ENCODE results near the gene C3orf20. TPM values are rescaled to one million over a fixed set of nuclear protein-coding genes. Genes with fewer than 3 reads are reported as not detected.

The C3orf20 gene
- total and polyA plus RNA-seq, 2 of the 4 experiments (the other 2 are of a cell fraction): not detected

DNA sequence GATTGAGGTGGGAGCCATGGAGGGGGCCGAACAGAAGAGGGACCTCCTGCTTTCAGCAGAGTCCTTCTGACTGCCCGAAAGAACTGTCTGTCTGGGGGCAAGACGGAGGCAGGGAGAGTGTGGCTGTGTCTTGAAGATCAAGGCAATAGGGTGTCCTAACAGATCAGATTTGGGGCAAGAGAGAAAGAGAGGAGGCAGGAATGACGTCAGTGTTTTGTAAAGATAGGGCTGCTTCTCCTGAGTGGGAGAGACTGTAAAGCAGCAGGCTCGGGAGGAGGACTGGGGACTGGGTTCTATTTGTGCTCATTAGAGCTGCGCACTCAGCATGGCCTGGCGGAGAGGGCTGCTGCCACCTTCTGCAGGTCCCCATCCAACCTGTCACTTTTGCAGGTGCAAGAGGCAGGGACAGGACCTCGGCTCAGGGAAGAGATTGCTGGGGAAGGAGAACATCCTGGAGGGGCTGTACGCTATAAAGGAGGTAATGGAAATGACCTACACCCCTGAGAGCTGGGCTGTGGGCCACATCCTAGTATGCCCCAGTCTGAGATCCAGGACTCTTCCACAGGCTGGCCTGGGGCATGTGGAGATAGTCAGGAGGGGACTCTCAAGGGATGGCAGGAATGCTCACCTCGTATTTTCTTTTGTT is 114.8 kb downstream of the C3orf20 start:
- Histone ChIP-seq H2AFZ (replicated peaks; ENCODE audit: low read length, poor library complexity) (no peak overlapping the region), H2AK5ac (ENCODE audit: low read depth, low read length) (no peak overlapping the region), H3K14ac (replicated peaks; ENCODE audit: low read depth, low read length) (no peak overlapping the region), H3K4me3 (ENCODE audit: insufficient read depth, low read depth, low read length) (no peak overlapping the region), H3K56ac (ENCODE audit: extremely low read depth, insufficient read depth, low read length) (no peak overlapping the region), H3K23ac (ENCODE audit: low read depth, low read length) (no peak overlapping the region), H4K91ac (ENCODE audit: insufficient read depth, low read depth, low read length) (no peak overlapping the region), H3K4ac (ENCODE audit: low read depth, low read length) (no peak overlapping the region), H3K36me3 (ENCODE audit: control insufficient read depth, insufficient read depth, low read length) (no peaks in the 10 kb centered on the region), H3K18ac (ENCODE audit: low read depth, low read length) (no peak overlapping the region), H2BK5ac (ENCODE audit: low read depth, low read length, poor library complexity, severe bottlenecking) (no peak overlapping the region), H2BK20ac (ENCODE audit: low read depth, low read length) (no peak overlapping the region), H2AK9ac (replicated peaks; ENCODE audit: low read depth, low read length, poor library complexity) (no peak overlapping the region), H3K4me1 (ENCODE audit: control insufficient read depth, insufficient read depth, low read length) (no peaks in the 10 kb centered on the region), H3K4me2 (ENCODE audit: low read depth, low read length) (no peak overlapping the region), H3K27me3 (ENCODE audit: control insufficient read depth, insufficient read depth, low read length) (peaks cover 22% of the 10 kb centered on the region), H3K27ac (ENCODE audit: insufficient read depth, low read length) (no peak overlapping the region), H4K5ac (ENCODE audit: low read depth, low read length) (no peak overlapping the region), H3K9me3 (ENCODE audit: control insufficient read depth, insufficient read depth, low read length) (no peaks in the 10 kb centered on the region), H4K20me1 (ENCODE audit: insufficient read depth, low read length) (no peaks in the 10 kb centered on the region), H2BK120ac (ENCODE audit: low read depth, low read length) (no peak overlapping the region), H4K8ac (ENCODE audit: low read depth in 2 of 2, low read length in 2 of 2) (no peak overlapping the region), H2BK15ac (ENCODE audit: low read depth, low read length) (no peak overlapping the region), H3K79me1 (ENCODE audit: low read depth in 1 of 2, low read length in 2 of 2) (no peaks in the 10 kb centered on the region), H3K9me1 (ENCODE audit: insufficient read depth, low read length) (no peaks in the 10 kb centered on the region), H3K9ac (ENCODE audit: low read depth, low read length) (no peak overlapping the region)
- DNase-seq (no peak), ATAC-seq (ENCODE audit: low read depth) (no peak)
- intact Hi-C loops (cut with micrococcal nuclease): no loop called here
- ChIA-PET POLR2A (ENCODE audit: unreplicated experiment) (no interaction called here), CTCF (no interaction called here)
- WGBS, 2 experiments (ENCODE audit: extremely low coverage in 2 of 2, insufficient read length in 1 of 2): 50% methylated on average over 4 of the region's 10 CpGs; no CpG with 5 or more reads in 1 of the 2 experiments
- in situ Hi-C loops (cut with MboI; ENCODE audit: low sequenced_read_pairs): no loop called here
- dilution Hi-C loops (cut with HindIII; ENCODE audit: low sequenced_read_pairs, unreplicated experiment): no loop called here
- no peak for TF ChIP-seq USF2 (IDR thresholded peaks at IDR 0.05; ENCODE audit: low read depth, low read length)
- TF ChIP-seq SMC3 (IDR thresholded peaks at IDR 0.05; ENCODE audit: low read depth, low read length): no peak
- TF ChIP-seq CHD1 (IDR thresholded peaks at IDR 0.05; ENCODE audit: low read depth, low read length): no peak
- TF ChIP-seq MXI1 (IDR thresholded peaks at IDR 0.05; ENCODE audit: borderline replicate concordance, low read depth, low read length): no peak
- TF ChIP-seq, protein P1, sequence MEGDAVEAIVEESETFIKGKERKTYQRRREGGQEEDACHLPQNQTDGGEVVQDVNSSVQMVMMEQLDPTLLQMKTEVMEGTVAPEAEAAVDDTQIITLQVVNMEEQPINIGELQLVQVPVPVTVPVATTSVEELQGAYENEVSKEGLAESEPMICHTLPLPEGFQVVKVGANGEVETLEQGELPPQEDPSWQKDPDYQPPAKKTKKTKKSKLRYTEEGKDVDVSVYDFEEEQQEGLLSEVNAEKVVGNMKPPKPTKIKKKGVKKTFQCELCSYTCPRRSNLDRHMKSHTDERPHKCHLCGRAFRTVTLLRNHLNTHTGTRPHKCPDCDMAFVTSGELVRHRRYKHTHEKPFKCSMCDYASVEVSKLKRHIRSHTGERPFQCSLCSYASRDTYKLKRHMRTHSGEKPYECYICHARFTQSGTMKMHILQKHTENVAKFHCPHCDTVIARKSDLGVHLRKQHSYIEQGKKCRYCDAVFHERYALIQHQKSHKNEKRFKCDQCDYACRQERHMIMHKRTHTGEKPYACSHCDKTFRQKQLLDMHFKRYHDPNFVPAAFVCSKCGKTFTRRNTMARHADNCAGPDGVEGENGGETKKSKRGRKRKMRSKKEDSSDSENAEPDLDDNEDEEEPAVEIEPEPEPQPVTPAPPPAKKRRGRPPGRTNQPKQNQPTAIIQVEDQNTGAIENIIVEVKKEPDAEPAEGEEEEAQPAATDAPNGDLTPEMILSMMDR (conservative IDR thresholded peaks at IDR 0.05; ENCODE audit: low read depth, low read length): no peak
- TF ChIP-seq NFE2L2 (IDR thresholded peaks at IDR 0.05; ENCODE audit: low read depth, low read length): no peak
- no peak for TF ChIP-seq RAD21 (IDR thresholded peaks at IDR 0.05; ENCODE audit: low read length)
- TF ChIP-seq RCOR1 (IDR thresholded peaks at IDR 0.05; ENCODE audit: insufficient replicate concordance, low read length): no peak
- TF ChIP-seq MAFK (IDR thresholded peaks at IDR 0.05; ENCODE audit: low read depth, low read length): no peak
- TF ChIP-seq FOS (IDR thresholded peaks at IDR 0.05; ENCODE audit: low read depth, low read length): no peak
- TF ChIP-seq CEBPB (IDR thresholded peaks at IDR 0.05; ENCODE audit: low read depth, low read length): no peak
- BruUV-seq (replicated peaks): no TSS peak
